CD4-positive, alpha-beta T cell treated with Interleukin-15 for 4 hours (primary cell): ENCODE measurements around the gene TMEM164.

Source experiments
- DNase-seq: peaks from one replicate; pipeline ENCODE4 v3.0.0-alpha.2; 2020; ENCODE audit warnings: low spot score

TMEM164 gene

DNA sequence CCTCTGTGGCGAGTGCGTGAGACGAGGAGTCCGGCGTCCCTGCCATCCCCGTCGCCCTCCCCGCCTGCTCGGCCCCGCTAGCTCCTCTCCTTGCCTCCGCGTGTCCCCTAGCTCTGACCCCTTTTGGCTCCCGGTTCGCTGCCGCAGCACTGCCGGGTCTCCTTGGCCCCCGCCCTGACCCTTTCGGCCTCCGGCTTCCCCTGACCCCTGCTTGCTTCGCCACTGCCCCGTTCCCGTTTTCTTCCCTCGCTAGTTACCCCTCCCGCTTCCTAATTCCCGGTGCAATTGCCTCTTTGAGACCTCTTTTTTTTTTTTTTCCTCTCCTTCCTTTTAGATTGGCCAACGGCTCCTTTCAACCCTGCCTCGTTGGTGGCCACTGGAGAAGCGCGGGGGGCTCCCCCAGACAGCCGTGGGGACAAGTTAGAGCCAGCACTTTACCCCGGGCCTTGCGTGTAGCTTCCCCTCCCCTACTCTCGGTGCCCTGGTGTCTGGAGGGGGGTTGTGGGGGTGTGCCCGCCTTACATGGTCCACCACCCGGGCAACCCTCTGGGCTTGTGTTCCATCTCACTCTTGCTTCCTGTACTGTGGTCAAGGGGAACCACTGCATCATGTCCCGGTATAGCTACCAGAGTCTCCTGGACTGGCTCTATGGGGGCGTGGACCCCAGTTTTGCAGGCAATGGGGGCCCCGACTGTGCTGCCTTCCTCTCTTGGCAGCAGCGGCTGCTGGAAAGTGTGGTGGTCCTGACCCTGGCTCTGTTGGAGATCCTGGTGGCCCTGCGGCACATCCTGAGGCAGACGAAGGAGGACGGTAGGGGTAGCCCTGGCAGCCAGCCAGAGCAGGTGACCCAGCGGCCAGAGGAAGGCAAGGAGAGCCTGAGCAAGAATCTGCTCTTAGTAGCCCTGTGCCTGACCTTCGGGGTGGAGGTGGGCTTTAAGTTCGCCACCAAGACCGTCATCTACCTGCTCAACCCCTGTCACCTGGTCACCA lies 548 bp downstream of the TMEM164 start:
- no peak for DNase-seq

DNA sequence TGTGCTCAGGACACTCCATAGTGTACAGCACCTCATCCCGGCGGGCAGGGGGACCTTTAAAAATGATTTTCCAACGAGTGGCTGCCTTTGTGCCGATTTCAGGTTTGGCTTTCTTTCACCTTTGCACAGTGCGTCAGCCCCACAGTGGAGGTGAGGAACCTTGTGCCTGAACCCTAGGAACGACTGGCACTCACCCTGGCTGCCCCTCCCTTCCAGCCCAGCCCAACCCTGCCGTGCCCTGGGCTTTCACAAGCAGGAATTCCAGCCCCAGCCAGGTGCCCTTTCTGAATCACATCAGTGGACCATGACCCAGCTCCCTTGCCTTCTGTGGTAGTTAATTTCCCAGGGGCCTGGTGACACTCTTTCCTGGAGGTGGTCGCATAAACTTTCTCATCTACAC lies 1.3 kb downstream of the TMEM164 start:
- no peak for DNase-seq

DNA sequence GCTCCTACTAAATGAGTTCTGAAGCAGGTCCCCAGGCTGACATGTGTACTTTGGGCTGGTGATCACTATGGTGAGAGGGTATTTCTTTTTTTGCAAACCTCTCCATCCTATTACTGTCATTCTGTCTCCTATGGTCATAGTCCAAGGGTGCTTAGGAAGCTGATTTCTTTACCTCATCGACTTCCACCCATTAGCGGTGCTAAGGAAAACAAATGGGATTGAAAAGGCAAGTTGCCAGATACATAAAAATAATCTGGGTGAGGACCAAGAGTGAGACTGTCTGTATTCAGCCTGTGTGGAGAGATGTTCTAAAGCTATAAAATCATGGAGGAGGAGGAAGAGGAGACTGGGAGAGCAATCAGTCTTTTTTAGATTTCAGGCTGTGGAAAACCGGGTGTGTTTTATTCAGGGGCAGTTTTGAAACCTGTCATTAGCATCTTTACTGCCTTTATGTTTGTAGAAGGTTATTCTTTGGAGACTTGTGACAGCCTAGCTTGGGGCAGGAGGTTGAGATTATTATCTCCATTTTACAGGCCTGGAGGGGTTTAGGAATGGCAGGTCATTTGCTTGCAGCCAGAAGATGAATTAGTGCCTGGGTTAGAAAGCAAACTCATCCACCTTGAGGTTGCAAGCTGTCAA lies 1.9 kb downstream of the TMEM164 start:
- no peak for DNase-seq

DNA sequence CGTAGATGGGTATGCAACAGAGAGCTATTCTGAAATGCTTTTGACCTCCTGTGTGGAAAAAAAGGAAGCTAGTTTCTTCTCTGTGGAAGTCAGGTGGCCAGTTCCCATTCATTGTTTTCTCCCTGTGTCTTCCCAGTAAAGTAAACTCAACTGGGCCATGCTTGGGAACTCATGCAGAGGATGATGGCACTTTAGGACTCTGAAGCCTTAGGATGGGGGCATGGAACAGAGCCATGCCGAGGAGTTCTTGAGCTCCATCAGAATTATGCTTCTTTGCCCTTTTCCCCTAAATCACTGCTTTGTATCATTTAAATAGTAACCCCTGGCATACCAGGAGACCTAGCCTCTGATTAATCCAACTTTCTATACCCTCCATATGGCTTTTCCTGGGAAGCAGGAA lies 3.2 kb downstream of the TMEM164 start:
- no peak for DNase-seq

DNA sequence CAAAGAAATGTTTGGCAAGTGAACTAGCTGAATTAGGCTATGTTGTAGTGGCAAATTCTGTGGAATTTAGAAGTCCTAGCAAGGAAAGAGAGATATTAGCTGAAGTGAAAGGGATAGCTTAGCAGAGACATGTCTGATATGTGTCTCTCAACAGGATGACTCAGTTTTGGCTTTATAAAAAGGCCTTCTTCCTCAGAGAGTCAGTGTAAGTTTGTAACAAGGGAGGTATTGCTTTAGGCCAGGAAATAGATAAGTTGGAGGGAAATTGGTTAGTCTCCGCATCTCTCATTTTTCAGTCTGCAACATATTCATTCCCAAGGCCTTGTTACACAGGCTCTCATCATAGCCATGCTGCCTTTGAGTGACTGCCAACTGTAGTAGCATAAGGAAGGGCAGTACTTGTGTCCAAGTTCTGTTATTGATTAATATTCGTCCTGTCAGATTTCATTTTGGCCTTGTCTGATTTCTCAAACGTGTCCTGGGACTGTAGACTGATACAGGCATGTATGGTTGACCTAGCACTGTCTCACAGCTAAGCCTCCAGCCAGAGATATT lies 4.0 kb downstream of the TMEM164 start:
- DNase-seq: no peak

DNA sequence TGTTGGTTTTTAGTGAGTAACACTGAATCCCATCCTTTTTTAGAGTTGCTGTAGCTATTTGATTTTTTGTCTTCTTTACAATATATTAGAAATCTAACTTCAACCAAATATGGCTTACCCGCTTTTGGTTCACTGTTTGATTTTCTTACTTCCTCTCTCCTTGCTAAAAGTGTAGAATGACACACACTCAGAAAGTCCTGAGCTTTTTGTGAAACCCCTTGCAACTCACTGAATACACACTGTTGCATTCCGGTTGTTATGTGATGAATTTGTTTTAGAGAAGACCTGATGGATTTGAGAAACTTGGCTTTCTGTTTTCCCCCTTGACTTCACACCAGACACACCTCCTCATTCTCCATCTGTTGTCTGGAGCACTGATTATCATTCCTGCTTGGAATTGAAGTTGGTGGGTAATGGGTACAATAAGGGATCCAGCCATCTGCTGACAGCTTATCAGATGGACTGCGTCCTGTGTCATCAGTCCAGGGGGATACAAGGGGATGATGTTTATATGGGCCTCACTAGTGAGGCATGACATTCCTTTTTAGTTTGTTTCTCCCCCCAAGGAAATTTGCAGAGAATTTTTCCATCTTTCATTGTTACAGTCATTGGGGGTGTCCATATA lies 5.2 kb downstream of the TMEM164 start:
- no peak for DNase-seq

DNA sequence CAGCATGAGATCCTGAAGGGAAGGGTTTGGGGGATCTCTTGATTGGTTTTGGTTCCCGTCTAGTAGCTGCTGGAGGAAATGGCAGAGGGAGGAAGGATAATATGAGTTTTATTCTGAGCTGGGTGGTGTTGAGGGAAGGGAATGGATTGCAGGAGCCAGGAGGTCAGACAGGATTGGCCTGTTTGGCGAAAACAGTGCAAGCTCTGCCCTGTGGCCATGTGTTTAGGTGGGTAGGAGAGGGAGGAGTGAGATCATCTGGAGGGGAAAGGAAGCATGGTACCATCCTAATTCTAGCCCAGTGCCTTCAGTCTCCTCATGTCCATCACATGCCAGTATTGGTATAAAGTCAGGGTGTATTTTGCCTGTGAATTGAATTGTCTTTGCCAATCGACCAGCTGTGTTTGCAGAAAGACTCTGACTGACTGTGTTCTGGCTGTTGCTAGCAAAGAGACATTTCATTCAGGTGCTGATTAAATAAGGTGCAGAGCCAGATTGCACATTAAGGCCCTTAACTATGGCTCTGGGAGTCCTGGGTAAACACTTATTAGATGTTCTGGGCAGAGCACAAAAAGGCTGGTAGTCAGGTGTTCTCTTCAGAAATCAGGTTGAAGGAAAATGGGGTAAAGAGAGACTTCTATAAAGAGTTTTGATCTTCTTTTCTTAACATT lies 10.0 kb downstream of the TMEM164 start:
- no peak for DNase-seq

DNA sequence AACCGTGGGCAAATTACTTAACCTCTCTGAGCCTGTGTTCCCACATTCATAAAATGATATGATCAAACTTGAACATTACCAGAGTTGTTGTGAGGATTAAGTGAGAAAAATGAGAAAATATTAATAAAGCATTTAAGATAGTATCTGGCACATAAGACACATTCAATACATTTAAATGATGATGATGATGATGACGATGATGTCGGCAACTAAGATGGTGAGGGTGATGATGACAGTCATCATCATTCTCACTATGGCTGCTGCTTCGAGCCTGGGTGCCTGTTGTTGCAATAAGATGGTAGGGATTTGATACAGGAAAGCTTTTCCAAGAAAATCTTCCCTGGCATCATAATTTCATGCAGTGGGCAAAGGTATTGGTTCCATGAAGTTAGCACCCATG lies 11.1 kb downstream of the TMEM164 start:
- no peak for DNase-seq

DNA sequence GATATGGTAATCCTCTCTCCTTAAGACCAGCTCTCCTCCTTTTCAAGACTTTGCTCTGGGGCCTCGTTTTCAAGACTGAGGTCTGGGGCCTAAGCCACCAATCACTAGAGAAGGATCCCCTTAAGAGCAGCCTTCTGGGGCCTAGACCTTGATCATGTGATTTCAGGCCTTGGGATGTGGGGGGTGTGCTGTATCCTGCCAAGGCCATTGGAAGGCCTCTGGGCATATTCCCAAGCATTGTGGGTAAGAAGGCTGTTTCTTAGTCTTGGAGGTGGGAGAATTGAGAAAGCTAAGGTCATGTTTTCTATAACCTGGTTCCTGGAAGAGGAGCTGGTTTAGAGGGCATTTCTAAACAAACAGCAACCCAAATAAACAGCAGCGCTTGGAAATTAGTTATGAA lies 12.1 kb downstream of the TMEM164 start:
- DNase-seq: no peak

DNA sequence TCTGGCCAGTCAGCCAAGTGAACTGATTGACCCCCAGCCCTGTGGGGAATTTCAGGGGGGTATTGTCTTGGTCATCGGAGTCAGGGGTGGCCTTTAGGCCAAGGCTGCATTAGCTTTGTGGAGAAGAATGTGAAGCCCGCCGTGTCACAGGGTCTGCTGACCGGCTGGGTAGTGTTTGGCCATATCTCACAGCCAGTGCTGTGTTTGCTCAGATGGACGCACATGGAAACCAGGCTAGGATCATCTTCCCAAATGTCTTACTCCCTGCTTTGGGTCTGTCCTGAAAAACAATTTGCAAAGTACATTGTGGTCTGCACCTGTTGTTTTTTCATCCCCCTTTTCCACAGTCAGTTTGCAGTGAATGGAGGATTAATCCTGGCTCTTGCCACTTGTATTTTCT lies 13.0 kb downstream of the TMEM164 start:
- DNase-seq: no peak

DNA sequence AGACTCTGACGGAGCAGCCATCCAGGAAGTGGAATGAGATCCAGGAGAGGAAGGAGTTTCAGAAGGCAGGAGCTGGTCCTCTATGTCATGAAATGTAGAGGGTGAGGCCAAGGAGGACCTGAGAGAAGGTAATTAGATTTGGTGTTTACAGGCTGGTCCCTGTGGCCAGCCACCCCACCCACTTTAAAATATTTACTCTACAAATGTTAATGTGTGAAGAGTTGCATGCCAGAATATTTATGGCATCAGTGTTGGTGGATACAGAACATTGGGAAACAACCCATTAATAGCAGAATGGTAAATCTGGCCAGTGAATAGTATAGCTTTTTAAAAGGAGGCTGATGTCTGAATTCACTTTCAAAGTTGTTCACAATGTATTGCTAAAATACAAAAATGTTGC lies 17.6 kb downstream of the TMEM164 start:
- DNase-seq: no peak

DNA sequence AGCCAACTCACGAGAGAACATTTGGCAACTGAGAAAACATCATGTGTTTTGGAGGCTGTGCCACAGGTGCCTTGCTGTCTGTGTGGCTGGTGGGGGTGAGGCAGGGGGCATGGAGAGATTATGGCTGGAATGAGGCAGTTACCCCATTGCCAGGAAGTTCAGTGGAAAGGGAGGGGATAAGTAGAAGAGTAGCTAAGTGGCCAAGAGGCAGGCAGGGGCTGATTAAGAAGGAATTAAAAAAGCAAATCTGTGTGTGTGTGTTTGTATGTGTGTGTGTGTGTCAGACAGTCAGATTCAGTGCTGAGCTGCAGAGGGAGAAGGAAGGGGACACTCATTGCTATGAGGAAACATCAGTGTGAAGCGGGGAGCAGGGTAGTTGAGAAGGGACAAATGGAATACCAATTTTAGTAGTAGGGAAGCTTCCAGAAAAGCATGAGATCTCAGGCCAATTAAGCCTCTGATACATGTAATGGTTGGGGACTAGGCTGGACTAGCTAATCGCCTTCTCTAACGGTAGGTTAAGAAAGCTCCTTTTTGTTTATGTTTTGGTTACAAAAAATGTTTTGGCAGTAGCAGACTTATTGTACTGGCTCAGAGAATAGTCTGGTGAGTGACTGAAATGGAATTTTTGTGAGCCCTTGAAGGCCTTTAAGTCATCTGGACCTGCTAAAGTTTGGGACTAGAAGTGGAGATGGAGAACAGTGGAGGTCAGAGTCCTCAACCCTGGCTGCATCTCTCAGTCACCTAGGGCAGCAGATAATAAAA lies 18.5 kb downstream of the TMEM164 start:
- DNase-seq: no peak

DNA sequence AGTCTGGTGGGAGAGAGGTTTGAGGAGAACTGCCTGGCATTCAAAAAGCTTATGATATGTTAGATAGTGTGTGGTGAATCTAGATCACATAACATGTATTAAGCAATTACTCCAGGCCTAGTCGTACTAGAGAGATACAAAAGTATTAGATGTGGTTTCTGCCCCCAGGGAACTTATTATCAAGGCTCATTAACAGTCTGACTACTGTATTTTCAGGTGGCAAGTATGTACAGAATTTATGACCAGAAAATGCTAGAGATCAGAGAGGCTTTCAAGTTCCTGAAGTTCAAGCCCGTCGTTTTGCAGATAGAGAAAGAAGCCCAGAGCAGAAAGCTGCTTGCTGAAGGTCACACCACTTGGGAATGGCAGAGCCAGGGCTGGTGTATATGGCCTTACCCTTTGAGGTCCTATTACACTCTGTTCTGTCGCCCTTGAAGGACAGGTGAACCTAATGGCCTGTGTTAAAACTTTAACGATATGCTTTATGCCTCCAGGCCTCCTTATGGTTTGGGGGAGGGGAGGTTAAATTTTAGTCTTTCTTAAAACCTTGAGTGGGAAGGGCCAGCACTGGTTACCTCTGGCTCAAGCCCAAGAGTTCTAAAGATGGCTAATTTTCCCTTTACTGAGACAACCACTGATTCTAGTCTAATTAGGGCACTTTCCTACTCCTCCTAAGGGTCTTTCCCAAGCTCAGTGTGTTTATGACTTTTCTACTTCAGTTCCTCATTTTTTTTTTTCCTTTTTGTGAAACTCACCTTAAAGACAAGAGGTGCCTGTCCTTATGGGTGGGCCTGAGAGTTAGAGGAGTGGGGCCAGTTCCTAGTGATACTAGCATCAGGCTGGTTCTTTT lies 19.9 kb downstream of the TMEM164 start:
- DNase-seq: no peak

DNA sequence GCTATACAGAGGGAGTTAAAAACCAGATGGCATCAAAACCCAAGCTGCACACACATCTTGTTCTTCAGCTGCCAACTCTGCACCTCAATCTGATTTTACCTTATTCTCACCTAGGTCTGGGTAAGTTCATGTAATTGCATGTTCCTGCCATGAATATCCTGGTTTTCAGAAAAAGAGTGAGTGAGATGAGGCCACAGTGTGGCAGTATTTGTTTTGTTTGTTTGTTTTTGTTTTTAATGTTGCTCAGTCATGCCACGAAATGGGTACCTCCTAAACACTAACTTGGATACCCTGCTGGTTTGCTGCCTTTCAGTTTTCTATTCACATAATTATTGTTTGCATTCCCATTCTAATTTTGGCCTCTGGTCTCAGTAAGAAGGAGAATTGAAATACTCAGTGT lies 22.5 kb downstream of the TMEM164 start:
- no peak for DNase-seq

DNA sequence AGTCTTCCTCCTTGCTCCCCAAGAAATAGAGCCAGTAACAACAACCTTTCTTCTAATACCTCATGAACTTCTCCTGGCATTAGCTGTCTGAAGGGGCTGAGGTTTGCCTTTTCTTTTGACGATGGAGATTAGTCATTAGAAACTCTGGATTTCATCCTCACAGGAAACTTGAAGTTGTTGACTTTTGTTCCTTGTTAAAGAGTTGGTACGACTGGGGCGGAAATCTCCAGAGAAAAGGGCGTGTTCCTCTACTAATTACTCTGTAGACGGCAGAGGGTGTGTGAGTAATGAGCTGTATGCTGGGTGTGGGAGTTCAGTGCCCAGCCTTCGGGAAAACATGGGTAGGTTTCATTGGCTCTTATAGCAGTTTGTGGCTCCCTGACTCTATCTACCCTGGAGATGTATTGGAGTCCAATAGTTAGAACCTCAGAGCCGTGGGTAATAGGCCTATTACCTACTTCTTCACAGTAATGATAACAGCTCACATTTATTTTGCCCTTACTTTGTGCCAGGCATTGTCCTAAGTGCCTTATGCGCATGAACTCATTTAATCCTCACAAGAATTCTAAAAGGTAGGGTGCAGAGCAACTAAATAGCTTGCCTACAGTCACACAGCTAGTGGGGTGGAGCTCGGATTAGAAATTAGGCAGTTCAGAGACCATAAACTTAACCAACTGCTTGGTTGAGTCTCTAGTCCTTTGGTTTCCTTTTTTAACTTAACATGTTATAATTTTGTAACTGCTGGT lies 23.4 kb downstream of the TMEM164 start:
- no peak for DNase-seq

DNA sequence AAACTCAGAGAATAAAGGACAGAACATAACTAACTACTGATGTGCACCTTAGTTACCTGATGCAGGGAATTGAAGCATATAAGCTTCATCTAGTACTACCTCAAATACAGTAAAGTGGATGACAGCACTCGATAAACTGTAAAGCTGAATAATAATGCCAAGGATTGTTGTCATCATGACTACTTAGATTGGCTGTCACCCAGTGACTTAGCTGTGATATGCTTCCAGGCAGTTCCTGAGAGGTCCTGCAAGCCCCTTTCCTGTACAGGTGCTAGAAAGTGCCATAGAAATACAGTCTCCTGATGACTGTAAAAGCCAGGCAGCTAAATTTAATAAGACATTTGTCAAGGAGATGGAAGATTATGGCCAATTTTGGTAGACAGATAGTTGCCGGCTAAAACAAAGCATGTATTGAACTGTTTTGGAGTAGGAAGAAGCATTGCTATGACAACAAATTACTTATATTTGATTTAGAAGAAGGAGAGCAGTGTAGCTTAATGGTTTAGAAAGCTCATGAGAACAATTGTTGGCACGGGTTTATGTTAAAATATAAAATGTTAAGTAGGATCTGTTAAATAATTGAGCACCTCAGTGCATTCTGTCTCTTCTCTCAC lies 29.7 kb downstream of the TMEM164 start:
- no peak for DNase-seq

DNA sequence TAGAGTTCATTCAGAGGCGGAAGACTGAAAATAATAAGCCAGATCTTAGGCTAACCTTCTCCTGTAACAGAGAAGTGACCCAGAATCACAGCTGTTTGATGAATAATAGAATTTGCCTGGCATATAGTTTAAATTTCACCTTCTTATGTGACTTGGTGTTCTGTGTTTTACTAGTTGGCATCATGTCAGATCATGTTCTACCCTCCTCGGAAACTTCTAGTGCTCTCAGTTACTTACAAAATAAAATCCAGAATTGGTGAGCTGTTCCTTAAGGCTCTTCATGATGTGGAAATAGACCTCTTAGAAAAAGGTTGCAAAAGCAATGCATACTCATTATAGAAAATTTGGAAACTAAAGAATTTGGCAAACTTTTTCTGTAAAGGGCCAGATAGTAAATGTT lies 31.1 kb downstream of the TMEM164 start:
- no peak for DNase-seq

DNA sequence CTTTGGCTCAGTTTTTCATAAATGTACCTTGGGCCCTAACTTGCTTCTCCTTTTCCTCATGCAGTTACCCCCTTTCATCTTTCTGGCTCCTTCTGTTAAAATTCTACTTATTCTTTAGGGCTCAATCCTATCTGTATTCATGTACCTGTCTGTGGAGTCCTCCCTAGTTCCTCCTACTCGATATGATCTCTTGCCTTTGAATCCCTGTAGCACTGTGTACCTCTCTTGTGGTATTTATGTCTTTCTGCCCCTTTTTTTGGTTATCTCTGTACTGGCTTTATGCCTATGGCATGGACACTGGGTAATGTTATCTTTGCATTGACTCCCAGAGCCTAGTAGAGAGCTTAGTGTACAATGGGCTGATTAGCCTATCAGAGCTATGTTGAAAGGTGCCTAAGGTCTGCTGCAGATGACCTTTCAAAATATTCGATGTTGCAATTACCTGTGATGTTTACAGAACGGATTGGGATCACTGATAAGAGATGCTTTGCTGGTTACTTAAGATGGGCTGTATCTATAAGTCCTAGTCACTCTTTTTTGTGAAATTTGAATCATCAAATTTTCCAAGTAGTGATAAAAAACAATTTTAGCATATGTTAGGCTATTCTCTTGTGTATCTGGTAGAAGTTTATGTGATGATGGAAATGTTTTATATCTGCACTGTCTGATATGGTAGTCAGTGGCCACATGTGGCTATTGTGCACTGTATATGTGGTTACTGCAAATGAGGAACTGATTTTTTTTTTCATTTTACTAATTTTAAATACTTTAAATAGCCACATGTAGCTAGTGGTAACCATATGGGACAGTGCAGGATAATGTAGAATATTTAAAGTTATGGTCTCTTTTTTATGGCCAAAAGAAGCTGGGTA lies 33.5 kb downstream of the TMEM164 start:
- DNase-seq: no peak
